Measurements from ENCODE around the gene UBTF.

UBTF gene

DNA sequence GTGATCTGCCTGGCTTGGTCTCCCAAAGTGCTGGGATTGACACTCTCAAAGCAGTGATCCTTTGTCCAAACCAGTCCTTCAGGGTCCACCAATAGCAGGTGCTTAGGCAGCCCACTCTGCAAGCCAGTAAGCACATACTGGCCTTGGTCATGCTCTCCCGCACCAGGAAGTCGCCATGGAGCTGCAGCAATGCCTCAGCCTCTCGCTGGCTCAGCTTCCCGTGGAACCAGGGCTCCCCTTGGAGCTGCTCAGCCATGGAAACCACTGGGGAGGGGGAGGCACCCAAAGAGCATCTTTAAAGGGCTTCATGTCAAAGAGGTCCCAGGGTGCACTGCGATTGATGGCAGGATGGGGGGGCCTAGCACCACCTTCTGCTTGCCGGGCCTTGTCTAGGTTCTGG, 9.6 kb upstream of the UBTF start:
- H3K4me3 ChIP-seq (ENCODE audit: control insufficient read depth, low read depth, low read length) = no peak overlapping the region
- no peak for TF ChIP-seq CTCF (IDR thresholded peaks at IDR 0.05; ENCODE audit: control insufficient read depth, insufficient read depth, low read depth, low read length, missing control alignments)
- no peak for DNase-seq (ENCODE audit: low read depth)

DNA sequence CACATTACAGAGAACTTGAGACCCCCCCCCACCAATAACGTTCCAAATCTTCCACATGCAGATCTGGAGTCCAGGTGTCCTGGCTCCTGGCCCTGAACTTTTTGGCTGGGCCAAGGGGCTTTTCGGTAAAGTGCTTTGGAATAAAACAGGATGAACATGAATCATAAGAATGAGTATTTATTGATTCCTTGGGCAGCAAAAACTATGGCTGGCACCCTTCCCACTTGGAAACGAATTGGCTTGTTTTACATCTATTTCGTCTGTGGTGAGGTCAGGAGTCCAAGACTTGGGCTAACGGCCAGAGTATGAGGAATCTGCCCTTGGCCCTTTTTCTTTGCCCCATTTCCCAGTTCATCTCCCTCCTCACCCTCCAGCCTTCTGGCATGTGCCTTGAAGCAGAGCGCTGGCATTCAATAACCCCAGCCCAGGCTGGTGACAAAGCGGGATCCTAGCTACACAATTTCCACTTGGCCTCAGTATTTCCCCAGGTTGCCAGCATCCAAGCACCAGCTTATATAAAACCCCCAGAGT, 4.1 kb upstream of the UBTF start:
- no peak for DNase-seq (ENCODE audit: low read depth)

DNA sequence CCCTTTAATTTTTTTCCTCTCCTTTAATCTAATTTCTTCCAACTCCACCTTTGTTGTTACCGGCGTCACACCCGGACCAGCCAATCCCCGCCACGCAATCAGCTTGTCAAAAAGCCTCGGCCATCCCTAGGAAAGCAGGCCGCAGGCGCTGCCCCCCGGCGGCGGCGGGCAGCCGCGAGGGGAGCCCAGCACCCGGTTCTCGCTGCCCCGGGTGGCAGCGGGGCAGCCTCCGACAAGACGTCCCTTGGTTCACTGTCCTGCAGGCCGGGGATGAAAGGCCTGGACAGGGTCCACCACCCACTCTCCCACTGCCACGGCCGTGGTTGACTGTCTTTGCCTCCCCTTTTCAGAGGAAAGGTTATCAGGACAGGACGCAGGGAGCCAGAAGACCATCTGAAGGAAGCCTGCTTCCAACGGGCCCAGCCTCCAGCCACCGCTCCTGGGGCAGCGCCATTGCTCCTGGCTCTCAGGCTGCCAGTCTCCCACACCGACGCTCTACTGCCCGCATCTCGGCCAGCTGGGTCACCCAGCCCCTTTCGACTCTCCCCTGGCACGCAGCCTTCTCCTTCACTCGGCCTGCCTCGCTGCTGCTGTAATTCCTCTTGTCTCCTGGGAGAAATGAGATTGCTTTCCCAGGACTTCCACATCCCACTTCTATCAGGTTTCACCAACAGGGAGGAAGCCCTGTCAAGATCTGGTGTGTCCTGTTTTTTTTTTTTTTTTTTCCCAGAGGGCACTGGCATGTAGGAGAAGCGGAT, 2.8 kb upstream of the UBTF start:
- DNase-seq (ENCODE audit: low read depth) = no peak
- TF ChIP-seq CTCF (IDR thresholded peaks at IDR 0.05; ENCODE audit: control insufficient read depth, insufficient read depth, low read depth, low read length, missing control alignments) = no peak
- H3K4me3 ChIP-seq (ENCODE audit: control insufficient read depth, low read depth, low read length) = peak overlapping the region; percentile 77

More for the DNA sequence above, 4.1 kb upstream of the UBTF start:
- no peak for TF ChIP-seq CTCF (IDR thresholded peaks at IDR 0.05; ENCODE audit: control insufficient read depth, insufficient read depth, low read depth, low read length, missing control alignments)
- no peak overlapping the region for H3K4me3 ChIP-seq (ENCODE audit: control insufficient read depth, low read depth, low read length)

DNA sequence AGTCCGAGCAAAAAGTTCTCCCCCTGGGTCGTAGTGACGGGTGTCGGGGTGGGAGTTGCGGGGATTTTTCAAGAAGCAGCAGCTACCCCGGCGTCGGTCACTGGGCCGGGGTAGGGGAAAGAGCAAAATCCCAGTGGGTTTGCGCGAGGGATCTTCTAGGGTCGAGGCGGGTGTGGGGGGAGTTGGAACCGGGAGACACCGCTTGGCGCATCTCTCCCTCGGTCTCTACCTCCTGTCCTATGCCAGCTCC, 2.3 kb upstream of the UBTF start:
- no peak for TF ChIP-seq CTCF (IDR thresholded peaks at IDR 0.05; ENCODE audit: control insufficient read depth, insufficient read depth, low read depth, low read length, missing control alignments)
- no peak for DNase-seq (ENCODE audit: low read depth)
- peak overlapping the region; percentile 77 for H3K4me3 ChIP-seq (ENCODE audit: control insufficient read depth, low read depth, low read length)

DNA sequence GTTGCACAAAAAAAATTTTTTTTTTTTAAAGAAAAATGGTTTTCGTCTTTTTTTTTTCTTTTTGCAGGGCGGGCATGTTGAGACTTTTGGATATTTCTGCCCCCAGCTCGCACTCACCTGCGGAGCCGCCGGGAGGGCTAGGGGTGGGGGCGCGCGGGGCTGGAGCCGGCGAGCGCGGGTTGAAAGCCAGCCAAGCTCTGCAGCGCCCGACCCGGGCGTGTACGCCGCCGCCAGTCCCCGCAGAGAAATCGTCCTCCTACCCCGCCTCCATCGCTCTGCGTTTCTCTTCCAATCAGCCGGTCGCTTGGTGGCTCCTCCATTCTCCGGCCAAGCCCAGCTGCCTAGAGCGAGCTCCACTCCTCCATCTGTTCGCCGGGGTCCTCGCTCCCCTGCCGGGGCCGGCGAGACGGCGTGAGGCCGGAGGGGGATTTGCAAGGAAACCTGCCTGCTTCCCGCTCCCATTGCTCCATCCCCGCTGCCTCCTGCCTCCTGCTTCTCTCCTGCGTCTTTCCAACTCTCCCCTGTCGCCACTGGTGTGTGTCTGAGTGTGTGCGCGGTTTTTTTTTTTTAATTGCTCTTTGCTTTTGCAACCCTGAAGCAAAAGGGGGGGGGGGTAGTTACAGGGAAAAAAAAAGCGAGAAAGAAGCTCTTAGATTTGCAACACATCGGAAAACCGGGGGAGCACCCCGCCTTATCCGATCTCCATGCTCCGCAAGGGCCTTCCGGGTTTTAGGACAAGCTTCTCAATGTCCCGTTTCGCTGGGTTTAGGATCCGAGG, 1.8 kb upstream of the UBTF start:
- TF ChIP-seq CTCF (IDR thresholded peaks at IDR 0.05; ENCODE audit: control insufficient read depth, insufficient read depth, low read depth, low read length, missing control alignments) = no peak
- no peak for DNase-seq (ENCODE audit: low read depth)
- H3K4me3 ChIP-seq (ENCODE audit: control insufficient read depth, low read depth, low read length) = peak overlapping the region; percentile 77

DNA sequence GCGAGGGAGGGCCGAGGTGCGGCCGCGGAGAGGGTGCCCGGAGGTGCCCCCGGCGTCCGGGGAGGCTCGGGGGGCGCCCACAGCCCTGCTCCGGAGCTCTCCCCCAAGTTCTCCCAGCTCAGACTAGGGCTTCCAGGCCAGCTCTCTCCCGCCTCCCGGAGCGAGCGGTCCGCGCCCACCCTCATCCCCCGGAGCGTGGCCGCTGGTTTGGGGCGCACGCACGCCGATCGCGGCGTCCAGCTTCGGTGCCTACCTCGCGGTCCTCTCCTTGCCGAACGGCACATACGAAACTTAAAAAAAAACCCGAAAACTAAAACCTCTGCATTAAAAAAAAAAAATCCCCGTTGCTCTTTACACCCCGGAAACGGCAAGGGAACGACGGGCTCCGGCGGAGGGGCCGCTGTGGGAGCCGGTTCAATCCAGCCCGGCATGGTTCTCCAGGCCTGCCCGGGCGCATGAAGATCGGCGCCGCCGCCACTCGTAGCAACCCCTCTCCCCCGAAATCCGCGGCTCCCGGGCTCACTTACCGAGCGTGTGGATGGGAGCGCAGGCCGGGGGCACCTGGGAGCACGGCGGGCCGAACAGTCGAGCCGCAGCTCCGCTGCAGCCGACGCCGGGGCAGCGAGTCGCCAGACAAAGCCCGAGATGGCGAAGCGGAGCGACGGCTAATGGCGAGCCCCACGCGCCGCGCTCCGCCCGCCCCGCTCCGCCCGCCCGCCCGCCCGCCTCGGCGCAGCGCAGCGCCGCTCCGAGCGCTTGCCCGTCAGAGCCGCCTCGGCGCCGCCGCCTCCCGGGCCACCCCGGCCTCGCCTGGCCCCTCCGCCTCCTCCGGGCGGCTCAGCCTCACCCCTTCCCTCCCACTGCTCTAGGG, 973 bp upstream of the UBTF start:
- peak overlapping the region; percentile 77 for H3K4me3 ChIP-seq (ENCODE audit: control insufficient read depth, low read depth, low read length)
- no peak for TF ChIP-seq CTCF (IDR thresholded peaks at IDR 0.05; ENCODE audit: control insufficient read depth, insufficient read depth, low read depth, low read length, missing control alignments)
- no peak for DNase-seq (ENCODE audit: low read depth)

All from AG09309 (cell line).